22Rv1 (cell line): ENCODE measurements around the gene TEDC1.

ENCODE experiments used
- H3K27ac ChIP-seq: fragments of 450-650 bp; 2 replicates; pipeline ENCODE4 v1.5.1; 2017
- ZFX ChIP-seq: fragments of 450-650 bp; IDR thresholded peaks from 2 replicates; pipeline ENCODE4 v1.6.1; 2017; ENCODE audit warnings: antibody characterized with exemption, borderline replicate concordance
- TF ChIP-seq, protein P1 (sequence below): fragments of 450-650 bp; IDR thresholded peaks from 2 replicates; pipeline ENCODE4 v1.5.1; 2017; ENCODE audit warnings: mild to moderate bottlenecking

Gene TEDC1

DNA sequence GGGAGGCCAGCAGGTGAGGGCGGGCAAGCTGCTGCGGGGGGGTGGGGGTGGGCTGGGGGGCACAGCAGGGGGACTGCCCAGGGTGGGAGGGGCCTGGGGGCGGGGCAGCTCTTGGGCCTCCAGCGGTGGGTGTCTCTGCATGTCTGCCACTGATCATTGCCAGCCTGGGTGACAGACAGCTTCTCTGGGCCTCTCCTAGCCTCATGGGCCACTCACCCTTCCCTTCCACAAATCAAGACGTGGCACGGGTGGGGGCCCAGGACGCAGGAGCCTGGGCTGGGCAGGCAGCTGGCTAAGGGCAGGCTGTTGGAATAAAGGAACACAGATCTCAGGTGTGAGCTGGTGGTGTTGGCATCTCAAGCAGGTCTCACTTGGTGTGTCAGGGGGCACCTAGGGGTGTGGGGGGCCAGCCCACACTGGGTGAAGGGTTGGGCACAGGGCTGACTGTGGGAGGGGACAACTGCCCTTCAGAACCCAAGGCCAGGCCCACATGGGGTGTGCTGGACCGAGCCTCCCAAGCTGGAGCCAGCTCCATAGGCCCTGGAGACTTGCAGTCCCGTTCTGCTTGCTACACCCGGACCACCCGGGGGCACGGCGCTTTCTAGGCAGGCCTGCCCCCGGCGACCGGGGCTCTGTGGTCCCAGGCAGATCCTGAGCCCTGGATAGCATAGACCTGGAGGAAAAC lies 3.0 kb downstream of the TEDC1 start:
- no peak for TF ChIP-seq ZFX
- TF ChIP-seq, protein P1, sequence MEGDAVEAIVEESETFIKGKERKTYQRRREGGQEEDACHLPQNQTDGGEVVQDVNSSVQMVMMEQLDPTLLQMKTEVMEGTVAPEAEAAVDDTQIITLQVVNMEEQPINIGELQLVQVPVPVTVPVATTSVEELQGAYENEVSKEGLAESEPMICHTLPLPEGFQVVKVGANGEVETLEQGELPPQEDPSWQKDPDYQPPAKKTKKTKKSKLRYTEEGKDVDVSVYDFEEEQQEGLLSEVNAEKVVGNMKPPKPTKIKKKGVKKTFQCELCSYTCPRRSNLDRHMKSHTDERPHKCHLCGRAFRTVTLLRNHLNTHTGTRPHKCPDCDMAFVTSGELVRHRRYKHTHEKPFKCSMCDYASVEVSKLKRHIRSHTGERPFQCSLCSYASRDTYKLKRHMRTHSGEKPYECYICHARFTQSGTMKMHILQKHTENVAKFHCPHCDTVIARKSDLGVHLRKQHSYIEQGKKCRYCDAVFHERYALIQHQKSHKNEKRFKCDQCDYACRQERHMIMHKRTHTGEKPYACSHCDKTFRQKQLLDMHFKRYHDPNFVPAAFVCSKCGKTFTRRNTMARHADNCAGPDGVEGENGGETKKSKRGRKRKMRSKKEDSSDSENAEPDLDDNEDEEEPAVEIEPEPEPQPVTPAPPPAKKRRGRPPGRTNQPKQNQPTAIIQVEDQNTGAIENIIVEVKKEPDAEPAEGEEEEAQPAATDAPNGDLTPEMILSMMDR: no peak
- no peak overlapping the region for H3K27ac ChIP-seq

DNA sequence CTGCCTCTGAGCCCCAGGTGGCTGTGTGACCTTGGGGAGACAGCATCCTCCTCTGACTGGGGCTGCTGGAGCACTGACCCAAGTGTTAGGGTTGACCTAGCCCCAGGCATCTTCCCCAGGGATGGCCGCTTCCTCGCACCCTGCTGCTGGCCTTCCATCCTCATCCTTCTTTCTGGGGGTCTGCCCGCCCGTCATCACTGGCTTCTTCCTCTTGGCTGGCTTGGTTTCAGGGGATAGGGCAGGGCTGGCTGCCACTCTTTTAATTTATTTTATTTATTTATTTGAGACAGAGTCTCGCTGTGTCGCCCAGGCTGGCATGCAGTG lies 3.5 kb downstream of the TEDC1 start:
- H3K27ac ChIP-seq: no peak overlapping the region
- no peak for TF ChIP-seq ZFX
- TF ChIP-seq, protein P1: no peak

DNA sequence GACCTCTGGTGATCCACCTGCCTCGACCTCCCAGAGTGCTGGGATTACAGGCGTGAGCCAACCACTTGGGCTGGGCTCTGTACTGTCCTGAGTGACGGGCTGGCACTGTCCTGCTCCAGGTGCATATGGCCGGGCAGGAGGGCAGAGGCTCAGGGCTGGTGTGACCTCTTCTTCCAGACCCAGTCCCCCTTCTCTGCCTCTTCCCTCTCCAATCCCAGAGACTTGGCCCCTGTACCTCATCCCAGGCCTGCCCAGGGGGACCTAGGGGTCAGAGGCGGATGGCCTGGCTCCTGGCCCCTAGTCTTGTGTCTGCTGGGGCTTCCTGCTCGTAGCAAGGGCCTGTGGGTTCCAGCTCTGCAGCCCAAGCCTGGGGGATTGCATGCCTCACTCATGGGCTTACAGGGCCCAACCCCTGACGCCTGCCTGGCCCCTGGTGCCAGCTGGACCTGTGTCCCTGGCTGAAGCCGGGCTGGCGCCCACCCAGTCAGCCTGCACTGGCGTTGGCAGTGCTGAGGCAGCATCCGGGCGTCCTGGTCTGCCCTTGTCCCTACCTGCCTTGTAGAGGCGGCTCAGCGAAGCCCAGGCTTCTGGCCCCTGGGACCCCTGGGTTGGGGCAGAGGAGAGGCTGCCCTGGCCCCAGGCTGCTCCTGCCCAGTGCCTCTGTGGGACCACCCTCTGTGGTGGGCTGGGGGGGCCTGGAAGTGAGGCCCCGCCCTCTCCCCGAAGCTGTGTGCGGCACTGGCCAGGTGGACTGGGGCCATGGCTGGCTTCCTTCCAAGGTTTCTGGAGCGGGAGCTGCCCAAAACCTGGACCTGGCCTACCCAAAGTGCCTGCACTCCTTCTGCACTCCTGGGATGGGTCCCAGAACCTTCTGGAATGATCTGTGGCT lies 4.3 kb downstream of the TEDC1 start:
- H3K27ac ChIP-seq: no peak overlapping the region
- TF ChIP-seq, protein P1: no peak
- no peak for TF ChIP-seq ZFX

DNA sequence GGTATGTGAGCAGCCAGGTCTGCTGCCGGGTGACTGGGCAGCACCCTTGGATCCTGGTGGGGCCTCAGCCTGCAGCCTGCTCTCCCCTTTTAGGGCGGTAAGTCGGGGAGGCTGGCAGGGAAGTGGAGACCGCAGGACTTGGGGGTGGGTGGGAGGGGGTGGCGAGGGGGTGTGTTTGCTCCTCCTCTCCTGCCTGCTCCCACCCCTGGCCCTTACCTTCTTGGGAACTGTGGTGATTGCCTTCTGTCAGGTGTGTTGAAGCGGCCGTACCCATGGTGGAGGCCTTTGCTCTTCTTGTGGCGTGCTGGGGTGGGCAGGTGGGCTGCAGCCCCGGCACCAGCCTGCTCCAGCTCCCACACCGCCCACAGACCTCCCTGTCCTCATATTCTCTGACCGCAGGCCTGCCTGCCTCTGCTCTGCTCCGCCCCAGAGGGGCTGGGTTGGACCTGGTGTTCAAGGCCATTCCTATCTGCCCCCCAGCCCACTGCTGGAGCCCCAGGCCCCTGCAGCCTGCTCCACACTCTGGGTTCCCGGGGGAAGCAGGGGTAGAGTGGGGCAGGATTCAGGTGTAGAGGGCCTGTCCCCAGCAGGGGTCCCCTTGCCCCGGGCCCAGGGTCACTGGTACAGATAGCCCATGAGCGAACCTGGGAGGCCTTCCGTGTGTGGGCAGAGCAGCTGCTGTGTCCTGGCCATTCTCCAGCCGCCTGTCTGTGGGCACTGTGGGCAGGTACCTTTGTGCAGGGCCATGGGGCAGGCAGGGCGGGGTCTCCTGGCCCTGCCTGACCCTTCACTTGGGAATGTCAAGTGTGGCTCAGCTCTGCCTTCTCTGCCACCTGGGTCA lies 5.2 kb downstream of the TEDC1 start:
- no peak overlapping the region for H3K27ac ChIP-seq

DNA sequence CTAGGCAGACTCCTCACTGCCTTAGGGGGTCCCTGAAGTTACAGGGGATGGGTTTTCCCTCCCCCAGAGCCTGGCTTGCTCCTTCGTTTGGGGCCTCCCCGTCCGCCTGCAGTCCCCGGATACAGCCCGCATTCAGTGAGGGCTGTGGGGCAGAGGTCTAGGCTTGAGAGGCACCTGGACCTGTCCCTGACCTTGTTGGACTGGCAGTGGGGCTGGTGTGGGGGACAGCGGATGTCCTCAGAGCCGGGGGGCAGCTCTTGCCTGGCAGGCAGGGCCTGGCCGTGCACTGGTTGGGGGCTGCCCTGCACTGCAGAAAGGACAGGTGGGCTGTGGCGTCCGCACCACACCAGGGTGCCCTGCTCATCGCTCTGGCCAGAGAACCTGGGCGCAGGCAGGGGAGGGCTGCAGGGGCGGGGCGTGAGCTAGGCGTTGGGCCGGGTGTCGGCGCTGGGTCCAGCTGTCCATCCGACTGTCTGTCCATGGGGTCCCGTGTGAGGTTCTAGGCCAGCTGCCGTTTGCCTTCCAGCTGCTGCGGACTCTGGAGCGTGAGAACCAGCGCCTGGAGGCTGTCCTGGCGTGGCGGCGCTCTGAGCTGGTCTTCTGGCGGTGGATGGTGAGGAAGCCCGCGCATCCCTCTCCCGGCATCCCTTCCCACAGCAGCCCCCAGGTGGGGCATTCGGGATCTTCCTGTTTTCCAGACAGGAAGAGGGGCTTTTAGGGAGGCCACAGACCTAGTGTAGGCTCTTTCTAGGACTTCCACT lies 6.0 kb downstream of the TEDC1 start:
- TF ChIP-seq ZFX: no peak
- TF ChIP-seq, protein P1: no peak

More for the DNA sequence above, 5.2 kb downstream of the TEDC1 start:
- TF ChIP-seq, protein P1: no peak
- TF ChIP-seq ZFX: no peak

DNA sequence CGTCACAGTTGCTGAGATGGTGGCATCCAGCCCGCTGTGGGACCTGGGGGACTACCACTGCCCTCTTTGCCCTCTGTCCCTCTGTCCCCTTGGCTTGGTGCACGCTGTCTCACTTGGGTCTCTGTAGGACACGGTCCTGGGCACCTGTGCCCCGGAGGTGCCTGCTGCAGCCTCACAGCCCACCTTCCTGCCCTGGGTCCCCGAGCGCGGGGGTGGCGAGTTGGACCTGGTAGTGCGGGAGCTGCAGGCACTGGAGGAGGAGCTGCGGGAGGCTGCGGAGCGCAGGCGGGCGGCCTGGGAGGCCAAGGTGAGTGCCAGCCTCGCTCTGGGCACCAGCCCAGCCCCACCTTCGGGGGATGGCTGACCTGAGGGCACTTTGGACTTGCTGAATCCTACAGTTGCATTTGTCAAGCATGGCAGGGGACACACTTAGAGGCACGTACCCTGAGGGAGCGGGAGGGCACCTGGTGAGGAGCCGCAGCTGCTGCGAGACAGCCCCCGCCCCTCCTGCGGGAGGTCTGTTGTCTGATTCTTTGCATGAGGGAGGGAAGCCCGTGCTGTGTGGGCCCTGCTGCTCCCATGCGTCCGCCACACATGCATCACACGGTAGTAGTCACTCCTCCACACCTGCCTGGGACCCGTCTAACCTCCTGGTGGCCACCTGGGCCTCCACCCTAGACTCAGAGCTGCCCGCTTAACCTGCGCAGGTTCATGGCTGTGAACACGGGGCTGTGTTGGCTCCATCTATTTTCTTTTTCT lies 6.8 kb downstream of the TEDC1 start:
- TF ChIP-seq ZFX: no peak
- TF ChIP-seq, protein P1: no peak
- no peak overlapping the region for H3K27ac ChIP-seq

More for the DNA sequence above, 6.0 kb downstream of the TEDC1 start:
- H3K27ac ChIP-seq: no peak overlapping the region
